ENCODE results near the gene ADIPOR1.

DNA sequence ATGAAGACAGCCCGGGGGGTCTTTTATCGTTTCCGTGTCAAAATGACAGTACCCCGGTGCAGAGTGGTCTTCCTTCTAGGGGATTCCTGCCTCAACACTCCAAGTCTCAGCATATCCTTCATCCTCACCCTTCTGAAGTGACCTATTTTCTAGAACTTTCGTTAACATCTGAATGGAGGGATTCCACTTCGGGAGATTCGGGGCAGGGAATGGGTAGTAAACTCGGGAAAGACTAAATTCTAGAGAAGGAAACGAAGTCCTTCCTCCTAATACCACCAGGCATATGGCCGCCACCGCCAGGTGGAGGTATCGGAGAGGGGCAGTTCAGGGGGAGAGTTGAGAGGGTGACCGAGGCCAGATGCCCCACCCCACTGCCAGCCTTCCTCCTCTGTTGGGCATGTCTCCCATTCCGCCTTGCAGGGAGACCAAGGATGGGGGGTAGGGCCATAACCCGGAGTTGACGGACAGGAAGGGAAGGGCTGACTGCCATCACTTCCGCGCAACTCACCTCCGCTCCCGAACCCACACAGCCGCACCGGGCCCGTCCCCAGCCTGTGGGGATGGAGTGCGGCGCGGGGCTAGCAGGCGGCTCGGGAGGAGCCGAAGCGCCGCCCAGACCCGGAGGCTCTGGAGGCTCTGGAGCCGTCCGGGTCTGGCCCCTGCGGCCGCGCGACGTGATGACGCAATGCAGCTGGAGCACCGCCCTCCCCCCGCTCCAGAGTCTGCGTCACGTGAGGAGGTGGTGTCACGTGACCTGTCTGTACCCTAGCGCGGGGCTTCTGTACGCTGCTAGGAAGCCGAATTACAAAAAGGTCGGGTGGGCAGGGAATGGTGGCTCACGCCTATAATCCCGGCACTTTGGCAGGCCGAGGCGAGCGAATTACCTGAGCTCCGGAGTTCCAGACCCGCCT, 31.3 kb downstream of the ADIPOR1 start, which contains the start of gene KLHL12:
- no peak for TF ChIP-seq EZH2phosphoT487 (IDR thresholded peaks at IDR 0.05; ENCODE audit: insufficient read depth, low read depth)
- no peak for TF ChIP-seq EZH2 (IDR thresholded peaks at IDR 0.05; ENCODE audit: insufficient read depth, poor library complexity, severe bottlenecking)

Measured in GM23248 (cell line).